Panc1 (cell line): ENCODE measurements around the gene MLLT10. TPM values are rescaled to one million over a fixed set of nuclear protein-coding genes. Genes with fewer than 3 reads are reported as not detected.

Experiments used
- ATAC-seq: fragments of 200-7000 bp; cut with Tn5 transposase; 2 replicates; pipeline ENCODE4 v1.9.1; 2020; ENCODE audit warnings: mild to moderate bottlenecking, moderate library complexity
- BruUV-seq: library from RNA; stranded (reverse); fragments of 400-500 nt; replicated peaks from 2 replicates; lab custom pipeline; 2021; lab: Mats Ljungman, UMichigan
- CTCF ChIA-PET: fragments of 300-600 bp; sonication (Branson Sonifier 250); formaldehyde crosslinking; loops from one replicate; lab custom pipeline; 2022; ENCODE audit warnings: antibody characterized with exemption; lab: Charles Lee
- POLR2A ChIA-PET: fragments of 300-600 bp; sonication (Branson Sonifier 250); formaldehyde crosslinking; loops from one replicate; lab custom pipeline; 2022; ENCODE audit warnings: antibody characterized with exemption; lab: Charles Lee
- DNase-seq: peaks from one replicate; pipeline ENCODE4 v3.0.0-alpha.2; 2010; ENCODE audit warnings: low read depth, low spot score
- H3K27ac ChIP-seq: 2 replicates; pipeline ENCODE4 v1.5.1; 2011; ENCODE audit warnings: mild to moderate bottlenecking, low read length, inconsistent platforms
- H3K27me3 ChIP-seq: fragments of 200-500 bp; sonication (Bioruptor generic); 2 replicates; pipeline ENCODE4 v1.6.0; 2014; ENCODE audit warnings: low read length, inconsistent platforms; ENCODE audit not compliant: control insufficient read depth, insufficient read depth
- H3K36me3 ChIP-seq: fragments of 200-500 bp; sonication (Bioruptor generic); 2 replicates; pipeline ENCODE4 v1.5.1; 2014; ENCODE audit warnings: inconsistent platforms, mild to moderate bottlenecking, low read length, moderate library complexity; ENCODE audit not compliant: control insufficient read depth, insufficient read depth
- H3K4me1 ChIP-seq: 2 replicates; pipeline ENCODE4 v1.5.1; 2011; ENCODE audit warnings: inconsistent platforms, mild to moderate bottlenecking, low read length, moderate library complexity; ENCODE audit not compliant: control insufficient read depth, insufficient read depth
- H3K4me3 ChIP-seq, 2 experiments: 2 replicates each; pipeline ENCODE4 v1.5.1; 2011 to 2012; ENCODE audit warnings: low read depth in 2 of 2, low read length in 2 of 2, mild to moderate bottlenecking in 2 of 2, inconsistent platforms in 1 of 2, moderate library complexity in 1 of 2
- H3K9me3 ChIP-seq: fragments of 200-500 bp; sonication (Bioruptor generic); 2 replicates; pipeline ENCODE4 v1.5.1; 2014; ENCODE audit warnings: low read depth, mild to moderate bottlenecking, inconsistent platforms, low read length, moderate library complexity; ENCODE audit not compliant: control insufficient read depth, insufficient read depth
- POLR2AphosphoS5 ChIP-seq: IDR thresholded peaks from 2 replicates; pipeline ENCODE4 v1.6.1; 2012; ENCODE audit warnings: mild to moderate bottlenecking, low read depth, low read length, moderate library complexity
- SIN3A ChIP-seq: IDR thresholded peaks from 2 replicates; pipeline ENCODE4 v1.6.1; 2012; ENCODE audit warnings: low read depth, mild to moderate bottlenecking, low read length, moderate library complexity, borderline replicate concordance; ENCODE audit not compliant: insufficient read depth
- TCF7L2 ChIP-seq: IDR thresholded peaks from 2 replicates; pipeline ENCODE4 v1.6.1; 2011; ENCODE audit warnings: mild to moderate bottlenecking, low read depth, low read length, inconsistent platforms
- in situ Hi-C: cut with HindIII; loops from 2 replicates; pipeline ENCODE4 v1.10.0; 2016; ENCODE audit warnings: low sequenced_read_pairs, low pct_unique_long_range_greater_than_20kb
- intact Hi-C: fragments of 100-400 bp; cut with micrococcal nuclease; formaldehyde crosslinking; loops from one replicate; pipeline ENCODE4 v1.10.0; 2022; ENCODE audit not compliant: unreplicated experiment
- total RNA-seq: library from RNA; stranded (reverse); gene quantifications from one replicate; pipeline ENCODE4 v1.2.1, GENCODE V29; 2021; ENCODE audit not compliant: unreplicated experiment
- TF ChIP-seq, protein P1 (sequence below), 2 experiments: IDR thresholded peaks; 2 replicates each; pipeline ENCODE4 v1.6.1; 2011 to 2012; ENCODE audit warnings: low read depth in 2 of 2, control low read depth in 1 of 2, low read length in 1 of 2, mild to moderate bottlenecking in 1 of 2, moderate library complexity in 1 of 2; ENCODE audit not compliant: insufficient read depth in 1 of 2
- TF ChIP-seq, protein P2 (sequence below): fragments of 450-650 bp; IDR thresholded peaks from 2 replicates; pipeline ENCODE4 v1.5.1; 2017; ENCODE audit warnings: mild to moderate bottlenecking

Gene MLLT10
- total RNA-seq, 1 experiment from 2014 or later: 33.4 TPM

DNA sequence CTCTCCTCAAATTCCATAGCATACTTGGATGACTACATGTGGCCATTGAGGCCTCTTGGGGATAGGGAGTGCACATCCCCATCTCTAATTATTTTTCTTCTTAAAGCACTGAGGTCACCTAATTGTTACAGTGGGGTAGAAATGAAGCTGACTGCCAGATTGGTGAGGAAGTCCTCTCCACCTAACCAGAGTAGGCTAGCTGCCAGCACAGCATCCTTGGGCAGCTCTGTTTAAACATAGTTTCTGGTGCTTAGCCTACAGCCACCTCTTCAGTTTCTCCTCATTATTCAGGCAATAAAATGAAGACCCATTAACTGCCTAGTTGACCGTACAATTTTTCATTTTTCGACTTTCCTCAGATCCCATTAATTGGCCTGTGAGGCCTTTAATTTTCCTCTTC, 104.6 kb downstream of the MLLT10 start:
- no peak overlapping the region for H3K4me3 ChIP-seq
- DNase-seq (no peak), ATAC-seq (no peak)
- H3K27me3 ChIP-seq: no peaks in the 10 kb centered on the region
- no peaks in the 10 kb centered on the region for H3K9me3 ChIP-seq
- H3K27ac ChIP-seq: no peak overlapping the region
- POLR2A ChIA-PET: no interaction called here
- no peaks in the 10 kb centered on the region for H3K36me3 ChIP-seq
- TF ChIP-seq, protein P1, sequence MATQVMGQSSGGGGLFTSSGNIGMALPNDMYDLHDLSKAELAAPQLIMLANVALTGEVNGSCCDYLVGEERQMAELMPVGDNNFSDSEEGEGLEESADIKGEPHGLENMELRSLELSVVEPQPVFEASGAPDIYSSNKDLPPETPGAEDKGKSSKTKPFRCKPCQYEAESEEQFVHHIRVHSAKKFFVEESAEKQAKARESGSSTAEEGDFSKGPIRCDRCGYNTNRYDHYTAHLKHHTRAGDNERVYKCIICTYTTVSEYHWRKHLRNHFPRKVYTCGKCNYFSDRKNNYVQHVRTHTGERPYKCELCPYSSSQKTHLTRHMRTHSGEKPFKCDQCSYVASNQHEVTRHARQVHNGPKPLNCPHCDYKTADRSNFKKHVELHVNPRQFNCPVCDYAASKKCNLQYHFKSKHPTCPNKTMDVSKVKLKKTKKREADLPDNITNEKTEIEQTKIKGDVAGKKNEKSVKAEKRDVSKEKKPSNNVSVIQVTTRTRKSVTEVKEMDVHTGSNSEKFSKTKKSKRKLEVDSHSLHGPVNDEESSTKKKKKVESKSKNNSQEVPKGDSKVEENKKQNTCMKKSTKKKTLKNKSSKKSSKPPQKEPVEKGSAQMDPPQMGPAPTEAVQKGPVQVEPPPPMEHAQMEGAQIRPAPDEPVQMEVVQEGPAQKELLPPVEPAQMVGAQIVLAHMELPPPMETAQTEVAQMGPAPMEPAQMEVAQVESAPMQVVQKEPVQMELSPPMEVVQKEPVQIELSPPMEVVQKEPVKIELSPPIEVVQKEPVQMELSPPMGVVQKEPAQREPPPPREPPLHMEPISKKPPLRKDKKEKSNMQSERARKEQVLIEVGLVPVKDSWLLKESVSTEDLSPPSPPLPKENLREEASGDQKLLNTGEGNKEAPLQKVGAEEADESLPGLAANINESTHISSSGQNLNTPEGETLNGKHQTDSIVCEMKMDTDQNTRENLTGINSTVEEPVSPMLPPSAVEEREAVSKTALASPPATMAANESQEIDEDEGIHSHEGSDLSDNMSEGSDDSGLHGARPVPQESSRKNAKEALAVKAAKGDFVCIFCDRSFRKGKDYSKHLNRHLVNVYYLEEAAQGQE (IDR thresholded peaks at IDR 0.05; ENCODE audit: insufficient read depth in 1 of 2, low read depth in 2 of 2, low read length in 1 of 2): no peak
- TF ChIP-seq SIN3A (no peak), TCF7L2 (no peak), POLR2AphosphoS5 (no peak)
- TF ChIP-seq, protein P2, sequence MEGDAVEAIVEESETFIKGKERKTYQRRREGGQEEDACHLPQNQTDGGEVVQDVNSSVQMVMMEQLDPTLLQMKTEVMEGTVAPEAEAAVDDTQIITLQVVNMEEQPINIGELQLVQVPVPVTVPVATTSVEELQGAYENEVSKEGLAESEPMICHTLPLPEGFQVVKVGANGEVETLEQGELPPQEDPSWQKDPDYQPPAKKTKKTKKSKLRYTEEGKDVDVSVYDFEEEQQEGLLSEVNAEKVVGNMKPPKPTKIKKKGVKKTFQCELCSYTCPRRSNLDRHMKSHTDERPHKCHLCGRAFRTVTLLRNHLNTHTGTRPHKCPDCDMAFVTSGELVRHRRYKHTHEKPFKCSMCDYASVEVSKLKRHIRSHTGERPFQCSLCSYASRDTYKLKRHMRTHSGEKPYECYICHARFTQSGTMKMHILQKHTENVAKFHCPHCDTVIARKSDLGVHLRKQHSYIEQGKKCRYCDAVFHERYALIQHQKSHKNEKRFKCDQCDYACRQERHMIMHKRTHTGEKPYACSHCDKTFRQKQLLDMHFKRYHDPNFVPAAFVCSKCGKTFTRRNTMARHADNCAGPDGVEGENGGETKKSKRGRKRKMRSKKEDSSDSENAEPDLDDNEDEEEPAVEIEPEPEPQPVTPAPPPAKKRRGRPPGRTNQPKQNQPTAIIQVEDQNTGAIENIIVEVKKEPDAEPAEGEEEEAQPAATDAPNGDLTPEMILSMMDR: no peak
- no TSS peak for BruUV-seq
- CTCF ChIA-PET: no interaction called here
- intact Hi-C loops: no loop called here
- H3K4me1 ChIP-seq: no peaks in the 10 kb centered on the region
- in situ Hi-C loops: no loop called here

DNA sequence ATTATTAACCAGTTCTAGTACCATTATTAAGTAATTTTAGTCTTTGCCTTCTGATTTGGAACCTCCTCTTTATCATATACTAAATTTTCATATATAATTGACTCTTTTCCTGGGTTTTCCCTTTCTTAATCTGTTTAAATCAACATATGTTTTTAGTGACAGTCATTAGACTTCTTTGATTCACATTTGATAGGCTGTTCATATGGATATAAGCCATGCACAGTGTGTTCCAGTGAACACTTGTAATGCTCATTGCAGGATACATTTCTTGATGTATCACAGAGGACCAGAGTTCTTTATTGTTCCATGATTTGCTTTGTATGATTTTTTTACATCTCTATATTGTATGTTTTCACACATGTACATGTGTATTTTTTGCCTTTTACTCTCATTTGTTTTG, 114.0 kb downstream of the MLLT10 start:
- Histone ChIP-seq H3K4me1 (no peaks in the 10 kb centered on the region), H3K36me3 (no peaks in the 10 kb centered on the region; the same call in 1 of the 2 replicates), H3K27me3 (no peaks in the 10 kb centered on the region), H3K27ac (no peak overlapping the region), H3K9me3 (no peaks in the 10 kb centered on the region), H3K4me3 (no peak overlapping the region)
- CTCF ChIA-PET: interaction anchor here (0.7 kb wide), 1 partner anchor 22 kb away, joined by 5 read pairs; no protein-coding TSS in a partner anchor
- no peak for ATAC-seq
- in situ Hi-C loops (no loop called here), intact Hi-C loops (no loop called here)
- BruUV-seq: no TSS peak
- no peak for DNase-seq
- POLR2A ChIA-PET: no interaction called here
- no peak for TF ChIP-seq POLR2AphosphoS5
- no peak for TF ChIP-seq SIN3A
- no peak for TF ChIP-seq TCF7L2
- TF ChIP-seq, protein P1 (IDR thresholded peaks at IDR 0.05; ENCODE audit: insufficient read depth in 1 of 2, low read depth in 2 of 2, low read length in 1 of 2): no peak
- TF ChIP-seq, protein P2: no peak
